K562 (cell line): ENCODE results near the gene LCNL1. TPM values are rescaled to one million over a fixed set of nuclear protein-coding genes. Genes with fewer than 3 reads are reported as not detected.

Experiments
- CBX8 ChIP-seq: fragments of 200-600 bp; sonication (generic); IDR thresholded peaks from 2 replicates; pipeline ENCODE4 v1.6.1; 2012; ENCODE audit warnings: borderline replicate concordance, mixed run types, low read depth, mild to moderate bottlenecking, moderate library complexity, mixed read lengths, low read length, control low read depth, inconsistent platforms; ENCODE audit not compliant: poor library complexity, severe bottlenecking; ENCODE audit errors: extremely low read depth
- HBP1 ChIP-seq: fragments of 450-650 bp; formaldehyde crosslinking; IDR thresholded peaks from 2 replicates; pipeline ENCODE4 v1.4.0; 2022; ENCODE audit warnings: missing genetic modification characterization
- MECOM ChIP-seq: fragments of 250-450 bp; sonication (Bioruptor Pico); IDR thresholded peaks from 2 replicates; pipeline ENCODE4 v1.8.0; 2022; ENCODE audit warnings: inconsistent platforms
- PATZ1 ChIP-seq: fragments of 250-450 bp; sonication (Bioruptor Pico); IDR thresholded peaks from 2 replicates; pipeline ENCODE4 v1.5.0; 2020; ENCODE audit warnings: mild to moderate bottlenecking, borderline replicate concordance
- RCOR1 ChIP-seq, 2 experiments: IDR thresholded peaks; 2 replicates each; pipeline ENCODE4 v1.6.1; 2012; ENCODE audit warnings: low read depth in 2 of 2, low read length in 2 of 2, borderline replicate concordance in 1 of 2, improper control_type of control experiment in 1 of 2
- SMARCC2 ChIP-seq: fragments of 450-650 bp; IDR thresholded peaks from 2 replicates; pipeline ENCODE4 v1.6.1; 2017; ENCODE audit warnings: antibody characterized with exemption, moderate library complexity, mild to moderate bottlenecking, low read depth
- ZNF143 ChIP-seq: sonication (generic); formaldehyde crosslinking; IDR thresholded peaks from 2 replicates; pipeline ENCODE4 v1.9.0; 2022; ENCODE audit warnings: mild to moderate bottlenecking, missing genetic modification reagents
- ZNF316 ChIP-seq: fragments of 450-650 bp; IDR thresholded peaks from 2 replicates; pipeline ENCODE4 v1.6.1; 2016
- ZNF76 ChIP-seq: fragments of 250-450 bp; sonication (Bioruptor Pico); IDR thresholded peaks from 2 replicates; pipeline ENCODE4 v1.4.0; 2020; ENCODE audit warnings: mild to moderate bottlenecking, moderate library complexity, borderline replicate concordance
- polyA plus RNA-seq, 8 experiments: library from polyadenylated mRNA; depleted of rRNA in 4 of 8; stranded (reverse) in 5 of 8; unstranded in 3 of 8; fragments of >200 nt; fragmentation: Nextera tagmentation in 2 of 8; fragmentation: Illumina TruSeq in 1 of 8; extraction: Ambion mirVana in 2 of 8; extraction: Trizol in 1 of 8; gene quantifications; 2 replicates each; pipeline versions ENCODE4 v1.2.1 to v1.2.3, GENCODE V29; 2011 to 2014; ENCODE audit warnings: inconsistent platforms in 1 of 8, missing spikeins in 1 of 8
- total RNA-seq, 7 experiments: library from RNA; depleted of rRNA in 6 of 7; stranded (reverse); fragments of >200 nt in 6 of 7; fragmentation: Illumina TruSeq in 2 of 7; extraction: Trizol in 2 of 7; gene quantifications; 2 replicates each; pipeline versions ENCODE4 v1.2.1 to v1.2.3, GENCODE V29; 2011 to 2021; ENCODE audit warnings: low replicate concordance in 1 of 7

LCNL1 gene
- total and polyA plus RNA-seq, 9 of the 15 experiments (the other 6 are each of a cell fraction or from before 2014, with no cell fraction given), result 0.04 to 0.16 (median 0.04) TPM; not detected in 4

GRCh38 chr9:136944212-136944518, 38.6 kb upstream of the LCNL1 start (continued):
- TF ChIP-seq RCOR1 (IDR thresholded peaks at IDR 0.05; ENCODE audit: borderline replicate concordance in 1 of 2, low read depth in 2 of 2, low read length in 2 of 2), result 0 out of 4 replicates have a peak, but pooled peaks of 1 of the 2 experiments have one; percentile 8
- TF ChIP-seq SMARCC2, result no peak
- no peak for TF ChIP-seq MECOM (CRISPR knock-in tag)
- TF ChIP-seq ZNF143 (CRISPR knock-in tag), result no peak
- no peak for TF ChIP-seq PATZ1 (CRISPR knock-in tag)
- no peak for TF ChIP-seq ZNF76 (CRISPR knock-in tag)
- no peak for TF ChIP-seq HBP1 (CRISPR knock-in tag)
- no peak for TF ChIP-seq CBX8
- TF ChIP-seq ZNF316, result no peak
